ENCODE results near the gene CLK4.

The CLK4 gene

GRCh38 chr5:178577376-178577839 lies 49.4 kb downstream of the CLK4 start:
- H3K27ac ChIP-seq = no peak overlapping the region
- no peak overlapping the region for H3K4me3 ChIP-seq
- H3K9ac ChIP-seq (ENCODE audit: insufficient read length) = no peak overlapping the region

DNA sequence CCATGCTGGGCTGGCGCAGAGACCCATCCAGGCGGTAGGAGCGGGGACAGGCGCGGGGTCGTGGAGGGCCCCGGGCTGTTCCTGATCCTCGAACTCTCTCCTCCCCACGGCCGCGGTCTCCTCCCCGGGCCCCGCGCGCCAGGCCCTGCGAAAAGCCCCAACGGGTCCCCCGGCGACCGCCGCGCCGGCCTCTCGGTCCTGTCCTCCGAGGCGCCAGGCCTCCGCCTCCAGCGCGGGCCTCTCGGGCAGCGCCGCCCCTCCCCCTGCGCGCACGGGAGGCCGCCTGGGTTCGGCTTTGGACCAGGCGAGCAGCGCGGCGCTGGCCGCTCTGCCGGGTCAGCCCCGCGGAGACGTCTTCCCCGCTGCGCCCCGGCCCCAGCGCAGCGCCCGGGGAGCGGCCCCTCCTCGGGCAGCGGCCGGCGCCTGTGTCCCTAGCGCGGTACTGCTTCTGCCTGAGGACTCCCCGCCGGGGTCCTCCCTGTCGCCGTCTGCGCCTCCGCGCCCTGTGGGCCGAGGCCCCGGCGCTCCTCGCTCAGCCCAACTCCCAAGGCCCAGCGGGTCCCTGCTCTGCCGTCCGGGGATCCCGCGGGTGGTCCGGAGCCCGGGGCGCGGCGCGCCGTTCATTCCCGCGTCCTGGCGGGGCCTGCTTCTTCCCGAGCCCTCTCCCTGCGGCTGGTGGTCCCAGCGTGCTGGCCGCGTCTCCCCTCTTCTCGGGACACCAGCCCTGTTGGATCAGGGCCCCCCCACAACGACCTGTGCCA lies 50.1 kb downstream of the CLK4 start:
- Histone ChIP-seq H3K4me3 (no peak overlapping the region), H3K9me3 (ENCODE audit: low read depth, low read length) (no peaks in the 10 kb centered on the region), H3K27ac (no peak overlapping the region), H3K9ac (ENCODE audit: insufficient read length) (no peak overlapping the region), H3K36me3 (ENCODE audit: insufficient read depth, low read length) (no peaks in the 10 kb centered on the region)
- TF ChIP-seq FOXP2 (optimal IDR thresholded peaks at IDR 0.05; ENCODE audit: control extremely low read depth, extremely low read length, insufficient read depth) (no peak), POLR2AphosphoS5 (IDR thresholded peaks at IDR 0.05; ENCODE audit: borderline replicate concordance, low read depth, low read length) (no peak), EZH2 (IDR thresholded peaks at IDR 0.05) (no peak)
- no peak for DNase-seq (ENCODE audit: low read depth, low spot score)

More at GRCh38 chr5:178577376-178577839, 49.4 kb downstream of the CLK4 start:
- Histone ChIP-seq H3K36me3 (ENCODE audit: insufficient read depth, low read length) (no peaks in the 10 kb centered on the region), H3K9me3 (ENCODE audit: low read depth, low read length) (no peaks in the 10 kb centered on the region)
- TF ChIP-seq FOXP2 (optimal IDR thresholded peaks at IDR 0.05; ENCODE audit: control extremely low read depth, extremely low read length, insufficient read depth) = no peak
- no peak for TF ChIP-seq POLR2AphosphoS5 (IDR thresholded peaks at IDR 0.05; ENCODE audit: borderline replicate concordance, low read depth, low read length)
- no peak for TF ChIP-seq EZH2 (IDR thresholded peaks at IDR 0.05)
- no peak for DNase-seq (ENCODE audit: low read depth, low spot score)

GRCh38 chr5:178573216-178573615 lies 53.6 kb downstream of the CLK4 start:
- TF ChIP-seq FOXP2 (optimal IDR thresholded peaks at IDR 0.05; ENCODE audit: control extremely low read depth, extremely low read length, insufficient read depth) = no peak
- TF ChIP-seq POLR2AphosphoS5 (IDR thresholded peaks at IDR 0.05; ENCODE audit: borderline replicate concordance, low read depth, low read length) = no peak
- no peak for TF ChIP-seq EZH2 (IDR thresholded peaks at IDR 0.05)
- Histone ChIP-seq H3K36me3 (ENCODE audit: insufficient read depth, low read length) (no peaks in the 10 kb centered on the region), H3K9ac (ENCODE audit: insufficient read length) (no peak overlapping the region), H3K27ac (no peak overlapping the region), H3K9me3 (ENCODE audit: low read depth, low read length) (no peaks in the 10 kb centered on the region), H3K4me3 (no peak overlapping the region)
- DNase-seq (ENCODE audit: low read depth, low spot score) = no peak

DNA sequence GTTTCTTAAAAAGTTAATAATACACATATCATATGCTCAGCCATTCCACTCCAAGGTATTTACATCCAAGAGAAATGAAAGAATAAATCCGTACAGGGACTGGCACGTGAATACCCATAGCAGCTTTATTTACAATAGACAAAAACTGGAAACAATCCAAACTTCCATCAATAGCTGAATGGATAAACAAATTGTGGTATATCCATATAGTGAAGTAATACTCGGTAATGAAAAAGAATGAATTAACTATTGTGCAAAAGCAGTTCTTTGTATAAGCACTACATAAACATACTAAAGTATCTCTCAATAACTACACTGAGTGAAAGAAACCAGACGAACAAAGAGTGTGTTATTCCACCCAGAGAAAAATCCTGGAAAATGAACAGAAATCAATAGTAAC lies 54.2 kb downstream of the CLK4 start:
- Histone ChIP-seq H3K36me3 (ENCODE audit: insufficient read depth, low read length) (no peaks in the 10 kb centered on the region), H3K9ac (ENCODE audit: insufficient read length) (no peak overlapping the region), H3K4me3 (no peak overlapping the region), H3K27ac (no peak overlapping the region), H3K9me3 (ENCODE audit: low read depth, low read length) (no peaks in the 10 kb centered on the region)
- DNase-seq (ENCODE audit: low read depth, low spot score) = no peak
- TF ChIP-seq POLR2AphosphoS5 (IDR thresholded peaks at IDR 0.05; ENCODE audit: borderline replicate concordance, low read depth, low read length) = no peak
- no peak for TF ChIP-seq EZH2 (IDR thresholded peaks at IDR 0.05)
- TF ChIP-seq FOXP2 (optimal IDR thresholded peaks at IDR 0.05; ENCODE audit: control extremely low read depth, extremely low read length, insufficient read depth) = no peak

- Histone ChIP-seq H3K27ac (no peak overlapping the region), H3K4me3 (no peak overlapping the region), H3K36me3 (ENCODE audit: insufficient read depth, low read length) (no peaks in the 10 kb centered on the region), H3K9ac (ENCODE audit: insufficient read length) (no peak overlapping the region), H3K9me3 (ENCODE audit: low read depth, low read length) (no peaks in the 10 kb centered on the region)
- no peak for DNase-seq (ENCODE audit: low read depth, low spot score)
- TF ChIP-seq FOXP2 (optimal IDR thresholded peaks at IDR 0.05; ENCODE audit: control extremely low read depth, extremely low read length, insufficient read depth) (no peak), EZH2 (IDR thresholded peaks at IDR 0.05) (no peak), POLR2AphosphoS5 (IDR thresholded peaks at IDR 0.05; ENCODE audit: borderline replicate concordance, low read depth, low read length) (no peak)
Measured at GRCh38 chr5:178569485-178569884, 57.4 kb downstream of the CLK4 start.

DNA sequence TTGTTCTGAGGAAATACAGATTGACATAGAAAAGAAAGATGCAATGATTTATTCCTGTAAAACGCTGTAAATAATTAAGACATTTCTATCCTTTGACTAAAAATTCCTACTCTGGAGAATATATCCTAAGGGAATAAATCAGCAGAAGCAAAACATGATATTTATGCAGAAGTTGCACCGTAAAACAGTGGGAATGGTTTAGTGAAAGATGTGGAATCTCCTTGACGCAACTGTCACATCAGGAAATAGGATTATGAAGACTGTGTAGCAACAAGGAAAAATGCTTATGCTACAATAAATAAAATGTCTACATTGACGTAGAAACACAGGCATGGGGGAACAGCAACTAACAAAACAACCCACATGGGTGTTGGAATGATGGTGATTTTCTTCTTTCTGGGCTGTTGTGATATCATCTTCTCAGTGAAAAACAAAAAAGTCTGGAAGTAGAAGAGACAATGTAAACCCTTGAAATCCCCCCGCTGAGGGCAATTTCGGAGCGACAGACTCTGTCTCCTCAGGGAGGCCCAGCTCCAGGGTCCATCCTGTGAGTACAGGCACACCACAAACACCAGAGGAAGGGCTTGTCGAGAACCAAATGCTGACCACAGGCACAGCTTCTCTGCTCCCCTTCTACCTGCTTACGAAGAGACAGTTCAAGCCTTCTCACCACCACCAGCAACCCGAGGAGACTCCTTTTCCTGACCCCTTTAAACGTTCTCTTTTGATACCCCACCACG lies 61.9 kb downstream of the CLK4 start:
- Histone ChIP-seq H3K9ac (ENCODE audit: insufficient read length) (no peak overlapping the region), H3K27ac (no peak overlapping the region), H3K4me3 (no peak overlapping the region), H3K9me3 (ENCODE audit: low read depth, low read length) (no peaks in the 10 kb centered on the region), H3K36me3 (ENCODE audit: insufficient read depth, low read length) (no peaks in the 10 kb centered on the region)
- DNase-seq (ENCODE audit: low read depth, low spot score) = peak; percentile 12
- no peak for TF ChIP-seq POLR2AphosphoS5 (IDR thresholded peaks at IDR 0.05; ENCODE audit: borderline replicate concordance, low read depth, low read length)

- TF ChIP-seq POLR2AphosphoS5 (IDR thresholded peaks at IDR 0.05; ENCODE audit: borderline replicate concordance, low read depth, low read length) (no peak), EZH2 (IDR thresholded peaks at IDR 0.05) (no peak), FOXP2 (optimal IDR thresholded peaks at IDR 0.05; ENCODE audit: control extremely low read depth, extremely low read length, insufficient read depth) (no peak)
- no peak for DNase-seq (ENCODE audit: low read depth, low spot score)
- H3K4me3 ChIP-seq = no peak overlapping the region
- H3K9ac ChIP-seq (ENCODE audit: insufficient read length) = no peak overlapping the region
- no peak overlapping the region for H3K27ac ChIP-seq
- H3K9me3 ChIP-seq (ENCODE audit: low read depth, low read length) = no peaks in the 10 kb centered on the region
- no peaks in the 10 kb centered on the region for H3K36me3 ChIP-seq (ENCODE audit: insufficient read depth, low read length)
Measured at GRCh38 chr5:178564397-178564796, 62.5 kb downstream of the CLK4 start.

GRCh38 chr5:178563621-178564020 lies 63.2 kb downstream of the CLK4 start:
- no peak for TF ChIP-seq EZH2 (IDR thresholded peaks at IDR 0.05)
- no peak for TF ChIP-seq POLR2AphosphoS5 (IDR thresholded peaks at IDR 0.05; ENCODE audit: borderline replicate concordance, low read depth, low read length)
- TF ChIP-seq FOXP2 (optimal IDR thresholded peaks at IDR 0.05; ENCODE audit: control extremely low read depth, extremely low read length, insufficient read depth) = no peak

More at GRCh38 chr5:178563621-178564020, 63.2 kb downstream of the CLK4 start:
- Histone ChIP-seq H3K9ac (ENCODE audit: insufficient read length) (no peak overlapping the region), H3K9me3 (ENCODE audit: low read depth, low read length) (no peaks in the 10 kb centered on the region), H3K36me3 (ENCODE audit: insufficient read depth, low read length) (no peaks in the 10 kb centered on the region), H3K27ac (no peak overlapping the region), H3K4me3 (no peak overlapping the region)
- DNase-seq (ENCODE audit: low read depth, low spot score) = no peak

Measured in SK-N-MC (cell line).